SJSA1 (cell line): ENCODE data around the gene NEO1. TPM values are rescaled to one million over a fixed set of nuclear protein-coding genes. Genes with fewer than 3 reads are reported as not detected.

Experiments
- DNase-seq, 2 experiments: peaks; one replicate each; pipeline ENCODE4 v3.0.0-alpha.2; 2015 to 2020; ENCODE audit warnings: low spot score in 2 of 2, low read depth in 1 of 2
- H3K27ac ChIP-seq: fragments of 250-450 bp; sonication (Bioruptor Pico); 2 replicates; pipeline ENCODE4 v1.5.1; 2020; ENCODE audit warnings: mild to moderate bottlenecking, moderate library complexity
- H3K27me3 ChIP-seq: fragments of 250-450 bp; sonication (Bioruptor Pico); replicated peaks from 2 replicates; pipeline ENCODE4 v1.5.1; 2020; ENCODE audit warnings: mild to moderate bottlenecking, moderate library complexity
- H3K36me3 ChIP-seq: fragments of 250-450 bp; sonication (Bioruptor Pico); 2 replicates; pipeline ENCODE4 v1.5.1; 2020; ENCODE audit warnings: mild to moderate bottlenecking
- H3K4me1 ChIP-seq: fragments of 250-450 bp; sonication (Bioruptor Pico); replicated peaks from 2 replicates; pipeline ENCODE4 v1.6.1; 2021; ENCODE audit warnings: mild to moderate bottlenecking
- H3K4me3 ChIP-seq: fragments of 250-450 bp; sonication (Bioruptor Pico); 2 replicates; pipeline ENCODE4 v1.5.1; 2020; ENCODE audit warnings: mild to moderate bottlenecking
- H3K9me3 ChIP-seq: fragments of 250-450 bp; sonication (Bioruptor Pico); replicated peaks from 2 replicates; pipeline ENCODE4 v1.5.1; 2020; ENCODE audit warnings: mild to moderate bottlenecking
- total RNA-seq: library from RNA; depleted of rRNA; stranded (reverse); fragments of >200 nt; shearing (Covaris generic); gene quantifications from 2 replicates; pipeline ENCODE4 v1.2.3, GENCODE V29; 2014

NEO1 gene
- total RNA-seq, 1 experiment from 2014 or later, result 28.3 TPM

DNA sequence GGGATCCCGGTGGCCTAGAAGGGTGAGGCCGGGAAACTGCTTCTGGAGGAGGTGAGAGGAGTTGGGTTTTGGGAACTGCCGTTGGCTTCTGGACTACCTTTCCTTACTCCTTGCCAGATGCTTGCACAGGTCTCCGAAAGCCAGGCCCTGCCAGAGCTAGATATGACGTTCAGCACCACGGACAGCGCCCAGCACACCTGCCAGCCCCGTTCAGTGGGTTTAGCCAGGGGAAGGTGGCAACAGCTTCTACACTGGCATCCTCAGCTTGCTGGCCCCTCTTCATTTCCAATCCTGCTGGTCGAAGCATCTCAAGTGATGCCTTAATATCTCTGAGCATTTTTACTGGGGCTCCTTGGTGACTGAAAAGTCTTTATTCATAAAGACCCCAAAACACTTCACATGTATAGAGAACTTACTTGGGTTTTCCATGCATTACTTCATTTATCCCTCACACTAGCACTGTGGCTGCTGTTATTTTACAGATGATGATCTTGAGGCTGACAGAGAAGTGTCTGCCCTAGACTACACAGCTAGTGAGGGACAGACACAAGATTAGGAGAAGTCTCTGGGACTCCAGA, 294.6 kb downstream of the NEO1 start:
- Histone ChIP-seq H3K36me3 (no peaks in the 10 kb centered on the region), H3K9me3 (no peaks in the 10 kb centered on the region), H3K4me1 (no peaks in the 10 kb centered on the region), H3K27ac (no peak overlapping the region), H3K27me3 (0 out of 2 replicates have a peak, but pooled peaks cover 3% of the 10 kb centered on the region), H3K4me3 (no peak overlapping the region)
- no peak for DNase-seq

- H3K9me3 ChIP-seq, result no peaks in the 10 kb centered on the region
- no peaks in the 10 kb centered on the region for H3K4me1 ChIP-seq
- H3K4me3 ChIP-seq, result no peak overlapping the region
- H3K36me3 ChIP-seq, result no peaks in the 10 kb centered on the region
- H3K27me3 ChIP-seq, result 0 out of 2 replicates have a peak, but pooled peaks cover 3% of the 10 kb centered on the region
- no peak overlapping the region for H3K27ac ChIP-seq
- DNase-seq, result no peak
These were observed 296.9 kb downstream of the NEO1 start for GRCh38 chr15:73349191-73349590.

- DNase-seq, result no peak
- Histone ChIP-seq H3K27ac (no peak overlapping the region), H3K9me3 (no peaks in the 10 kb centered on the region), H3K36me3 (no peaks in the 10 kb centered on the region), H3K4me1 (no peaks in the 10 kb centered on the region), H3K4me3 (no peak overlapping the region), H3K27me3 (no peaks in the 10 kb centered on the region; the same call in 1 of the 2 replicates)
These were observed 299.8 kb downstream of the NEO1 start for GRCh38 chr15:73352082-73352481.

GRCh38 chr15:73353734-73354133, 301.5 kb downstream of the NEO1 start:
- H3K4me1 ChIP-seq, result no peaks in the 10 kb centered on the region
- no peaks in the 10 kb centered on the region for H3K36me3 ChIP-seq
- no peak for DNase-seq
- H3K27me3 ChIP-seq, result peaks cover 5% of the 10 kb centered on the region
- no peak overlapping the region for H3K4me3 ChIP-seq
- no peak overlapping the region for H3K27ac ChIP-seq
- H3K9me3 ChIP-seq, result no peaks in the 10 kb centered on the region

GRCh38 chr15:73354241-73354640, 302.0 kb downstream of the NEO1 start:
- no peak overlapping the region for H3K27ac ChIP-seq
- DNase-seq, result no peak
- H3K4me3 ChIP-seq, result no peak overlapping the region
- H3K27me3 ChIP-seq, result peaks cover 8% of the 10 kb centered on the region
- H3K36me3 ChIP-seq, result no peaks in the 10 kb centered on the region
- no peaks in the 10 kb centered on the region for H3K9me3 ChIP-seq
- H3K4me1 ChIP-seq, result no peaks in the 10 kb centered on the region
